Smooth muscle cell (in vitro differentiated cells): ENCODE data around the gene SMIM15. TPM values are rescaled to one million over a fixed set of nuclear protein-coding genes. Genes with fewer than 3 reads are reported as not detected.

Source experiments
- DNase-seq: peaks from one replicate; lab custom pipeline; 2025; ENCODE audit not compliant: unreplicated experiment; lab: John Stamatoyannopoulos, UW
- H2AFZ ChIP-seq: fragments of 200-600 bp; sonication (generic); 2 replicates; pipeline ENCODE4 v1.6.0; 2016; ENCODE audit warnings: antibody characterized with exemption, low read depth, mild to moderate bottlenecking
- H3F3A ChIP-seq: fragments of 200-600 bp; sonication (generic); 2 replicates; pipeline ENCODE4 v1.6.0; 2017; ENCODE audit warnings: antibody characterized with exemption, low read depth
- H3K27ac ChIP-seq: fragments of 200-600 bp; sonication (generic); 2 replicates; pipeline ENCODE4 v1.5.1; 2016; ENCODE audit warnings: low read depth, mild to moderate bottlenecking
- H3K27me3 ChIP-seq: fragments of 200-600 bp; sonication (generic); 2 replicates; pipeline ENCODE4 v1.6.1; 2016; ENCODE audit warnings: low read depth, mild to moderate bottlenecking
- H3K36me3 ChIP-seq: fragments of 200-600 bp; sonication (generic); 2 replicates; pipeline ENCODE4 v1.5.1; 2016; ENCODE audit warnings: low read depth
- H3K4me1 ChIP-seq: fragments of 200-600 bp; sonication (generic); 2 replicates; pipeline ENCODE4 v1.5.1; 2016; ENCODE audit warnings: low read depth
- H3K4me2 ChIP-seq: fragments of 200-600 bp; sonication (generic); 2 replicates; pipeline ENCODE4 v1.6.0; 2016; ENCODE audit warnings: mild to moderate bottlenecking
- H3K4me3 ChIP-seq: fragments of 200-600 bp; sonication (generic); 2 replicates; pipeline ENCODE4 v1.5.1; 2016; ENCODE audit warnings: mild to moderate bottlenecking
- H3K79me2 ChIP-seq: fragments of 200-600 bp; sonication (generic); 2 replicates; pipeline ENCODE4 v1.6.0; 2016; ENCODE audit warnings: low read depth, mild to moderate bottlenecking
- H3K9ac ChIP-seq: fragments of 200-600 bp; sonication (generic); 2 replicates; pipeline ENCODE4 v1.6.0; 2016; ENCODE audit warnings: low read depth
- H3K9me3 ChIP-seq: fragments of 200-600 bp; sonication (generic); replicated peaks from 2 replicates; pipeline ENCODE4 v1.5.1; 2016; ENCODE audit warnings: low read depth
- H4K20me1 ChIP-seq: fragments of 200-600 bp; sonication (generic); 2 replicates; pipeline ENCODE4 v1.6.0; 2016; ENCODE audit warnings: low read depth
- CTCF ChIP-seq: fragments of 200-600 bp; sonication (generic); IDR thresholded peaks from 2 replicates; pipeline ENCODE4 v1.5.1; 2017; ENCODE audit warnings: borderline replicate concordance, mild to moderate bottlenecking, antibody characterized with exemption; ENCODE audit not compliant: insufficient read depth, poor library complexity, severe bottlenecking
- WGBS: methylation state at CpG from one replicate; pipeline ENCODE4 v1.1.7; 2016; ENCODE audit warnings: low lambda C conversion rate; 5-methylcytosine and 5-hydroxymethylcytosine counted together
- polyA plus RNA-seq: library from polyadenylated mRNA; unstranded; fragments of >200 nt; fragmentation: Nextera tagmentation; extraction: Ambion mirVana; gene quantifications from 2 replicates; pipeline ENCODE4 v1.2.1, GENCODE V29; 2016
- total RNA-seq: library from RNA; depleted of rRNA; stranded (reverse); fragments of >200 nt; gene quantifications from 2 replicates; pipeline ENCODE4 v1.2.3, GENCODE V29; 2014

SMIM15 gene
- total and polyA plus RNA-seq, 2 experiments from 2014 or later = 51.4 to 52.2 TPM

- no peak for DNase-seq
- no peak for TF ChIP-seq CTCF
- H3K9ac ChIP-seq = no peak overlapping the region
- 93% methylated on average over 2 of the region's 2 CpGs for WGBS
- no peaks in the 10 kb centered on the region for H3K27me3 ChIP-seq
- no peak overlapping the region for H2AFZ ChIP-seq
- no peak overlapping the region for H3K4me2 ChIP-seq
- no peaks in the 10 kb centered on the region for H3F3A ChIP-seq
- no peaks in the 10 kb centered on the region for H3K79me2 ChIP-seq
- no peaks in the 10 kb centered on the region for H4K20me1 ChIP-seq
- no peaks in the 10 kb centered on the region for H3K4me1 ChIP-seq
- no peak overlapping the region for H3K4me3 ChIP-seq
- H3K36me3 ChIP-seq = no peaks in the 10 kb centered on the region
- H3K27ac ChIP-seq = no peak overlapping the region
- H3K9me3 ChIP-seq = no peaks in the 10 kb centered on the region
These were observed 24.4 kb upstream of the SMIM15 start for GRCh38 chr5:61186634-61187033.

GRCh38 chr5:61184708-61185107 is 22.4 kb upstream of the SMIM15 start:
- no peak overlapping the region for H2AFZ ChIP-seq
- no peaks in the 10 kb centered on the region for H3K79me2 ChIP-seq
- no peaks in the 10 kb centered on the region for H3K36me3 ChIP-seq
- no peaks in the 10 kb centered on the region for H3K27me3 ChIP-seq
- no peak for TF ChIP-seq CTCF
- WGBS = 55% methylated on average over 2 of the region's 2 CpGs
- no peaks in the 10 kb centered on the region for H4K20me1 ChIP-seq
- no peaks in the 10 kb centered on the region for H3K9me3 ChIP-seq
- H3K4me3 ChIP-seq = no peak overlapping the region
- H3K4me1 ChIP-seq = no peaks in the 10 kb centered on the region
- peak overlapping the region; percentile 63 for H3K4me2 ChIP-seq
- H3K27ac ChIP-seq = peak overlapping the region; percentile 22
- no peaks in the 10 kb centered on the region for H3F3A ChIP-seq
- no peak overlapping the region for H3K9ac ChIP-seq
- DNase-seq = no peak

GRCh38 chr5:61183538-61183937 is 21.3 kb upstream of the SMIM15 start:
- Histone ChIP-seq H3K4me2 (no peak overlapping the region), H3K27me3 (no peaks in the 10 kb centered on the region), H3K27ac (no peak overlapping the region), H3F3A (no peaks in the 10 kb centered on the region), H2AFZ (no peak overlapping the region), H3K4me3 (no peak overlapping the region), H4K20me1 (no peaks in the 10 kb centered on the region), H3K4me1 (no peaks in the 10 kb centered on the region), H3K36me3 (no peaks in the 10 kb centered on the region), H3K9ac (no peak overlapping the region), H3K9me3 (no peaks in the 10 kb centered on the region), H3K79me2 (no peaks in the 10 kb centered on the region)
- no peak for DNase-seq
- 93% methylated on average over 1 of the region's 1 CpG for WGBS
- TF ChIP-seq CTCF = no peak

GRCh38 chr5:61182449-61182848 is 20.2 kb upstream of the SMIM15 start:
- no peak overlapping the region for H3K27ac ChIP-seq
- H3K4me1 ChIP-seq = no peaks in the 10 kb centered on the region
- no peaks in the 10 kb centered on the region for H3K36me3 ChIP-seq
- no peaks in the 10 kb centered on the region for H3K27me3 ChIP-seq
- H3K4me3 ChIP-seq = no peak overlapping the region
- no peak for DNase-seq
- no peak for TF ChIP-seq CTCF
- no peaks in the 10 kb centered on the region for H3K9me3 ChIP-seq
- no peaks in the 10 kb centered on the region for H3K79me2 ChIP-seq
- no peak overlapping the region for H2AFZ ChIP-seq
- no peak overlapping the region for H3K9ac ChIP-seq
- no peaks in the 10 kb centered on the region for H3F3A ChIP-seq
- H3K4me2 ChIP-seq = no peak overlapping the region
- H4K20me1 ChIP-seq = no peaks in the 10 kb centered on the region
- 91% methylated on average over 2 of the region's 2 CpGs for WGBS
